H1 (cell line): ENCODE measurements around the gene TXNIP. TPM values are rescaled to one million over a fixed set of nuclear protein-coding genes. Genes with fewer than 3 reads are reported as not detected.

Experiments
- ATF3 ChIP-seq: IDR thresholded peaks from 2 replicates; pipeline ENCODE4 v1.6.1; 2011; ENCODE audit warnings: low read depth, mild to moderate bottlenecking, low read length; ENCODE audit not compliant: insufficient read depth
- CHD7 ChIP-seq: fragments of 300-600 bp; sonication (generic); IDR thresholded peaks from 2 replicates; pipeline ENCODE4 v1.7.1; 2012; ENCODE audit warnings: low read length, moderate library complexity, mild to moderate bottlenecking, inconsistent platforms; ENCODE audit not compliant: insufficient replicate concordance
- POLR2A ChIP-seq, 2 experiments: IDR thresholded peaks; 1 replicate in 1 of 2; 2 replicates in 1 of 2; pipeline ENCODE4 v1.6.1; 2011; ENCODE audit warnings: low read depth in 2 of 2, low read length in 2 of 2, mild to moderate bottlenecking in 2 of 2; ENCODE audit errors: control extremely low read depth in 1 of 2
- SUZ12 ChIP-seq: fragments of 200-600 bp; sonication (generic); IDR thresholded peaks from 2 replicates; pipeline ENCODE4 v1.6.1; 2012; ENCODE audit warnings: mild to moderate bottlenecking, inconsistent platforms, low read length, moderate library complexity, mixed read lengths
- TEAD4 ChIP-seq: IDR thresholded peaks from 2 replicates; pipeline ENCODE4 v1.6.1; 2012; ENCODE audit warnings: low read depth, low read length, inconsistent platforms, mixed read lengths
- polyA plus RNA-seq, 7 experiments: library from polyadenylated mRNA; depleted of rRNA in 3 of 7; stranded (reverse) in 5 of 7; unstranded in 2 of 7; fragments of >200 nt in 5 of 7; fragments of 200-250 nt in 2 of 7; gene quantifications; 1 replicate in 5 of 7; 2 replicates in 1 of 7; 4 replicates in 1 of 7; pipeline versions ENCODE4 v1.2.1 to v1.2.3, GENCODE V29; 2011 to 2013; ENCODE audit warnings: missing spikeins in 2 of 7, mixed read lengths in 2 of 7
- total RNA-seq: library from RNA; stranded (reverse); fragmentation: NEBNext Ultra II Directional; extraction: Animal tissue kit (Norgen Biotek cat#: 25700); gene quantifications from 2 replicates; pipeline ENCODE4 v1.2.1, GENCODE V29; 2021

Gene TXNIP
- total and polyA plus RNA-seq, 2 of the 8 experiments (the other 6 are each of a cell fraction or from before 2014, with no cell fraction given): 12.3 to 56.8 TPM

- no peak for TF ChIP-seq CHD7
- TF ChIP-seq ATF3: no peak
- TF ChIP-seq POLR2A (IDR thresholded peaks at IDR 0.05; ENCODE audit: control extremely low read depth in 1 of 2, low read depth in 2 of 2, low read length in 2 of 2): no peak
- TF ChIP-seq SUZ12: no peak
- no peak for TF ChIP-seq TEAD4
These were observed 13.1 kb downstream of the TXNIP start (continued) for GRCh38 chr1:145983206-145983675.
